IMR-90 (cell line): ENCODE data around the gene RGS13.

Source experiments
- MAZ ChIP-seq: IDR thresholded peaks from 2 replicates; pipeline ENCODE4 v1.6.1; 2012; ENCODE audit warnings: low read depth, mild to moderate bottlenecking, low read length, improper control_type of control experiment, moderate library complexity, borderline replicate concordance
- MXI1 ChIP-seq: IDR thresholded peaks from 2 replicates; pipeline ENCODE4 v1.6.1; 2012; ENCODE audit warnings: low read depth, mild to moderate bottlenecking, low read length, moderate library complexity, borderline replicate concordance
- NFE2L2 ChIP-seq: fragments of 150-350 bp; IDR thresholded peaks from 2 replicates; pipeline ENCODE4 v1.6.1; 2016; ENCODE audit warnings: low read depth, mild to moderate bottlenecking, low read length
- POLR2A ChIP-seq: IDR thresholded peaks from 2 replicates; pipeline ENCODE4 v1.6.1; 2012; ENCODE audit warnings: mild to moderate bottlenecking, low read depth, low read length
- RAD21 ChIP-seq: IDR thresholded peaks from 2 replicates; pipeline ENCODE4 v1.6.1; 2012; ENCODE audit warnings: low read length, improper control_type of control experiment
- RCOR1 ChIP-seq: IDR thresholded peaks from 2 replicates; pipeline ENCODE4 v1.6.1; 2012; ENCODE audit warnings: mild to moderate bottlenecking, low read length, improper control_type of control experiment; ENCODE audit not compliant: insufficient replicate concordance
- RFX5 ChIP-seq: IDR thresholded peaks from 2 replicates; pipeline ENCODE4 v1.8.0; 2012; ENCODE audit warnings: low read depth, mild to moderate bottlenecking, low read length, moderate library complexity
- TF ChIP-seq, protein P1 (sequence below): conservative IDR thresholded peaks from 2 replicates; pipeline ENCODE4 v1.5.1; 2012; ENCODE audit warnings: mild to moderate bottlenecking, low read depth, low read length, improper control_type of control experiment
- TF ChIP-seq, protein P2 (sequence below): fragments of 150-350 bp; IDR thresholded peaks from 2 replicates; pipeline ENCODE4 v1.6.1; 2017; ENCODE audit warnings: mild to moderate bottlenecking, antibody characterized with exemption, low read length, low read depth

DNA sequence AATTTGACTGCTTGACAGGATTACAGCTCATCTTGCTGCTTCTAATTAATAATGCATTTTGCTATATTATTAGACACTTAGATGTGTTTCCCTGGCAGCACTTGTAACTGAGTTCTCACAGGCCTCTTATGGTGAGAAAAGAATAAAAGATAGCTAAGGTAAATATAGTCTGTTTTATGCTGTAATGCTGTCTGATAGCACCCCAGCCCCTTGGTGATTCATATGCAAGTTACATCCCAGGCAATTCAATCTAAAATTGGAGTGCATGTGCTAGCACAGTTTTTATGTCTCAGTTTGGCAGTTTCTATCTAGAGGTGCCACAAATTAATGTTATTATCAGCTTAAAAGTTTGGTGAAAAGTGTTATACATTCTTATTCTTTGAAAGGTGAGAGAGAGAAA lies 42.2 kb downstream of the RGS13 start:
- TF ChIP-seq, protein P1, sequence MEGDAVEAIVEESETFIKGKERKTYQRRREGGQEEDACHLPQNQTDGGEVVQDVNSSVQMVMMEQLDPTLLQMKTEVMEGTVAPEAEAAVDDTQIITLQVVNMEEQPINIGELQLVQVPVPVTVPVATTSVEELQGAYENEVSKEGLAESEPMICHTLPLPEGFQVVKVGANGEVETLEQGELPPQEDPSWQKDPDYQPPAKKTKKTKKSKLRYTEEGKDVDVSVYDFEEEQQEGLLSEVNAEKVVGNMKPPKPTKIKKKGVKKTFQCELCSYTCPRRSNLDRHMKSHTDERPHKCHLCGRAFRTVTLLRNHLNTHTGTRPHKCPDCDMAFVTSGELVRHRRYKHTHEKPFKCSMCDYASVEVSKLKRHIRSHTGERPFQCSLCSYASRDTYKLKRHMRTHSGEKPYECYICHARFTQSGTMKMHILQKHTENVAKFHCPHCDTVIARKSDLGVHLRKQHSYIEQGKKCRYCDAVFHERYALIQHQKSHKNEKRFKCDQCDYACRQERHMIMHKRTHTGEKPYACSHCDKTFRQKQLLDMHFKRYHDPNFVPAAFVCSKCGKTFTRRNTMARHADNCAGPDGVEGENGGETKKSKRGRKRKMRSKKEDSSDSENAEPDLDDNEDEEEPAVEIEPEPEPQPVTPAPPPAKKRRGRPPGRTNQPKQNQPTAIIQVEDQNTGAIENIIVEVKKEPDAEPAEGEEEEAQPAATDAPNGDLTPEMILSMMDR, result no peak
- TF ChIP-seq POLR2A (no peak), RAD21 (no peak), MAZ (no peak), MXI1 (no peak), RFX5 (no peak), NFE2L2 (no peak), RCOR1 (no peak)
- TF ChIP-seq, protein P2, sequence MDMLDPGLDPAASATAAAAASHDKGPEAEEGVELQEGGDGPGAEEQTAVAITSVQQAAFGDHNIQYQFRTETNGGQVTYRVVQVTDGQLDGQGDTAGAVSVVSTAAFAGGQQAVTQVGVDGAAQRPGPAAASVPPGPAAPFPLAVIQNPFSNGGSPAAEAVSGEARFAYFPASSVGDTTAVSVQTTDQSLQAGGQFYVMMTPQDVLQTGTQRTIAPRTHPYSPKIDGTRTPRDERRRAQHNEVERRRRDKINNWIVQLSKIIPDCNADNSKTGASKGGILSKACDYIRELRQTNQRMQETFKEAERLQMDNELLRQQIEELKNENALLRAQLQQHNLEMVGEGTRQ, result no peak
